ENCODE results near the gene ARHGAP22.

GRCh38 chr10:48450741-48451466 lies 154.0 kb downstream of the ARHGAP22 start:
- TF ChIP-seq POLR2A (IDR thresholded peaks at IDR 0.05; ENCODE audit: low read length) (no peak), GATA1 (IDR thresholded peaks at IDR 0.05; ENCODE audit: low read depth, low read length) (no peak)
